Measurements from ENCODE around the gene C18orf63.

GRCh38 chr18:74346206-74346605 lies 30.6 kb downstream of the C18orf63 start:
- no peak for TF ChIP-seq CTCF (IDR thresholded peaks at IDR 0.05)
- TF ChIP-seq POLR2A (IDR thresholded peaks at IDR 0.05) = no peak
